H1 (cell line): ENCODE results near the gene DEUP1. TPM values are rescaled to one million over a fixed set of nuclear protein-coding genes. Genes with fewer than 3 reads are reported as not detected.

Source experiments
- CTCF ChIA-PET: fragments of 300-600 bp; sonication (Branson Sonifier 250); formaldehyde crosslinking; loops from one replicate; lab custom pipeline; 2021; ENCODE audit not compliant: partially characterized antibody; lab: Charles Lee
- POLR2A ChIA-PET: fragments of 300-600 bp; sonication (Branson Sonifier 250); formaldehyde crosslinking; loops from one replicate; lab custom pipeline; 2021; ENCODE audit warnings: inconsistent platforms; ENCODE audit not compliant: partially characterized antibody; lab: Charles Lee
- DNase-seq, 2 experiments: peaks; one replicate each; pipeline versions ENCODE4 v3.0.0 to v3.0.0-alpha.2; 2010 to 2022; ENCODE audit warnings: low spot score in 2 of 2, low read depth in 1 of 2, mixed read lengths in 1 of 2
- FAIRE-seq: peaks from 2 replicates; lab custom pipeline; 2011; peaks lifted over from hg19 to GRCh38; lab: Jason Lieb, UNC
- H2AFZ ChIP-seq: 2 replicates; pipeline ENCODE4 v1.8.1; 2012; ENCODE audit warnings: low read length, inconsistent platforms
- H2AK5ac ChIP-seq: 2 replicates; pipeline ENCODE4 v1.6.1; 2013; ENCODE audit warnings: low read depth, low read length
- H2BK120ac ChIP-seq: replicated peaks from 2 replicates; pipeline ENCODE3; 2013; ENCODE audit warnings: low read depth, low read length, inconsistent platforms
- H2BK12ac ChIP-seq: 2 replicates; pipeline ENCODE4 v1.6.1; 2013; ENCODE audit warnings: low read depth, low read length
- H2BK15ac ChIP-seq: 2 replicates; pipeline ENCODE4 v1.6.1; 2013; ENCODE audit warnings: low read length
- H2BK20ac ChIP-seq: 2 replicates; pipeline ENCODE4 v1.6.1; 2013; ENCODE audit warnings: low read length
- H2BK5ac ChIP-seq: 2 replicates; pipeline ENCODE4 v1.6.1; 2013; ENCODE audit warnings: low read depth, low read length
- H3K14ac ChIP-seq: 2 replicates; pipeline ENCODE4 v1.6.1; 2013; ENCODE audit warnings: inconsistent platforms; ENCODE audit not compliant: insufficient read length
- H3K18ac ChIP-seq: 2 replicates; pipeline ENCODE4 v1.6.1; 2013; ENCODE audit warnings: low read length; ENCODE audit errors: extremely low read depth
- H3K23ac ChIP-seq: 2 replicates; pipeline ENCODE4 v1.6.1; 2013; ENCODE audit warnings: inconsistent platforms; ENCODE audit not compliant: insufficient read length
- H3K23me2 ChIP-seq: 2 replicates; pipeline ENCODE4 v1.6.1; 2013; ENCODE audit warnings: low read depth, low read length
- H3K27ac ChIP-seq: 2 replicates; pipeline ENCODE4 v1.6.1; 2011; ENCODE audit warnings: low read depth, low read length, inconsistent platforms
- H3K27me3 ChIP-seq, 4 experiments: replicated peaks in 1 of 4; 1 replicate in 1 of 4; 2 replicates in 3 of 4; pipeline versions ENCODE4 v1.6.1 to v1.8.1; 2011 to 2013; ENCODE audit warnings: low read length in 3 of 4, mild to moderate bottlenecking in 3 of 4, inconsistent platforms in 2 of 4, mixed read lengths in 2 of 4, moderate library complexity in 1 of 4; ENCODE audit not compliant: control insufficient read depth in 3 of 4, insufficient read depth in 3 of 4; ENCODE audit errors: extremely low read depth in 1 of 4
- H3K36me3 ChIP-seq, 4 experiments: 2 replicates each; pipeline versions ENCODE4 v1.6.1 to v1.8.1; 2011 to 2013; ENCODE audit warnings: mild to moderate bottlenecking in 4 of 4, low read length in 3 of 4, moderate library complexity in 2 of 4, control low read depth in 1 of 4, inconsistent platforms in 1 of 4; ENCODE audit not compliant: insufficient read depth in 4 of 4, control insufficient read depth in 2 of 4
- H3K4ac ChIP-seq: replicated peaks from 2 replicates; pipeline ENCODE3; 2013; ENCODE audit warnings: low read length, low read depth, mixed read lengths, inconsistent platforms; ENCODE audit not compliant: insufficient read length
- H3K4me1 ChIP-seq, 4 experiments: replicated peaks in 1 of 4; 1 replicate in 1 of 4; 2 replicates in 3 of 4; pipeline versions ENCODE4 v1.6.1 to v1.8.1; 2011 to 2013; ENCODE audit warnings: low read length in 3 of 4, inconsistent platforms in 2 of 4, mixed read lengths in 1 of 4; ENCODE audit not compliant: insufficient read depth in 4 of 4, control insufficient read depth in 3 of 4
- H3K4me2 ChIP-seq, 2 experiments: 2 replicates each; pipeline versions ENCODE4 v1.6.1 to v1.8.1; 2011 to 2013; ENCODE audit warnings: low read depth in 2 of 2, low read length in 2 of 2, control low read depth in 1 of 2, inconsistent platforms in 1 of 2, mild to moderate bottlenecking in 1 of 2; ENCODE audit not compliant: insufficient read depth in 1 of 2
- H3K4me3 ChIP-seq, 4 experiments: fragments of 200-600, 300-600 bp in 1 of 4; sonication (generic), shearing (Covaris generic), sonication (Bioruptor Twin) in 1 of 4; 2 replicates each; pipeline versions ENCODE4 v1.5.1 to v1.8.1; 2011 to 2016; ENCODE audit warnings: low read length in 4 of 4, low read depth in 3 of 4, control low read depth in 2 of 4, inconsistent platforms in 2 of 4, mild to moderate bottlenecking in 2 of 4, mixed read lengths in 1 of 4, moderate library complexity in 1 of 4; ENCODE audit not compliant: insufficient read depth in 2 of 4; ENCODE audit errors: extremely low read depth in 1 of 4
- H3K56ac ChIP-seq: replicated peaks from 2 replicates; pipeline ENCODE3; 2013; ENCODE audit warnings: low read depth, mild to moderate bottlenecking, mixed read lengths, low read length, inconsistent platforms; ENCODE audit not compliant: insufficient read length
- H3K79me1 ChIP-seq: 2 replicates; pipeline ENCODE4 v1.6.1; 2013; ENCODE audit warnings: low read depth, low read length, control low read depth
- H3K79me2 ChIP-seq, 2 experiments: 2 replicates each; pipeline versions ENCODE4 v1.6.1 to v1.8.1; 2012 to 2013; ENCODE audit warnings: low read length in 2 of 2, mild to moderate bottlenecking in 2 of 2, inconsistent platforms in 1 of 2; ENCODE audit not compliant: insufficient read depth in 2 of 2, control insufficient read depth in 1 of 2
- H3K9ac ChIP-seq, 4 experiments: replicated peaks in 1 of 4; 1 replicate in 1 of 4; 2 replicates in 3 of 4; pipeline versions ENCODE4 v1.6.1 to v1.8.1; 2011 to 2013; ENCODE audit warnings: low read depth in 3 of 4, low read length in 3 of 4, control low read depth in 2 of 4, mild to moderate bottlenecking in 2 of 4, moderate library complexity in 2 of 4, inconsistent platforms in 1 of 4; ENCODE audit errors: extremely low read depth in 1 of 4
- H3K9me3 ChIP-seq, 2 experiments: 2 replicates each; pipeline versions ENCODE4 v1.6.1 to v1.8.1; 2012 to 2013; ENCODE audit warnings: mild to moderate bottlenecking in 2 of 2, moderate library complexity in 2 of 2, control low read depth in 1 of 2, inconsistent platforms in 1 of 2, low read depth in 1 of 2, low read length in 1 of 2, mixed read lengths in 1 of 2; ENCODE audit not compliant: insufficient read depth in 2 of 2
- H4K20me1 ChIP-seq, 2 experiments: replicated peaks in 1 of 2; 2 replicates each; pipeline versions ENCODE3 to v1.8.1; 2011 to 2013; ENCODE audit warnings: inconsistent platforms in 2 of 2, low read length in 2 of 2, mild to moderate bottlenecking in 1 of 2; ENCODE audit not compliant: insufficient read depth in 2 of 2, control insufficient read depth in 1 of 2
- H4K5ac ChIP-seq: 2 replicates; pipeline ENCODE4 v1.6.1; 2013; ENCODE audit warnings: low read length, low read depth, mixed read lengths, inconsistent platforms; ENCODE audit not compliant: insufficient read length
- H4K8ac ChIP-seq: 2 replicates; pipeline ENCODE4 v1.8.0; 2013; ENCODE audit warnings: mild to moderate bottlenecking, moderate library complexity, low read length, inconsistent platforms; ENCODE audit not compliant: insufficient read depth; ENCODE audit errors: extremely low read depth
- H4K91ac ChIP-seq: replicated peaks from 2 replicates; pipeline ENCODE3; 2013; ENCODE audit warnings: low read length, mixed read lengths, inconsistent platforms; ENCODE audit not compliant: insufficient read length
- BACH1 ChIP-seq: IDR thresholded peaks from 2 replicates; pipeline ENCODE4 v1.6.1; 2012; ENCODE audit warnings: low read length, improper control_type of control experiment
- CHD2 ChIP-seq: IDR thresholded peaks from 2 replicates; pipeline ENCODE4 v1.6.1; 2012; ENCODE audit warnings: low read length, improper control_type of control experiment
- GABPA ChIP-seq: IDR thresholded peaks from 2 replicates; pipeline ENCODE4 v1.6.1; 2011; ENCODE audit warnings: mild to moderate bottlenecking, low read length, moderate library complexity, borderline replicate concordance; ENCODE audit not compliant: insufficient read depth
- KDM4A ChIP-seq: IDR thresholded peaks from one replicate; pipeline ENCODE4 v1.7.1; 2012; ENCODE audit warnings: low read depth, mild to moderate bottlenecking, moderate library complexity, low read length, inconsistent platforms; ENCODE audit not compliant: severe bottlenecking
- NRF1 ChIP-seq: IDR thresholded peaks from 2 replicates; pipeline ENCODE4 v1.6.1; 2011; ENCODE audit warnings: mild to moderate bottlenecking, low read depth, low read length, improper control_type of control experiment
- PHF8 ChIP-seq: fragments of 200-600 bp; sonication (generic); conservative IDR thresholded peaks from 2 replicates; pipeline ENCODE4 v1.7.1; 2012; ENCODE audit warnings: low read depth, mild to moderate bottlenecking, inconsistent platforms, low read length, moderate library complexity
- POLR2A ChIP-seq, 2 experiments: IDR thresholded peaks; 1 replicate in 1 of 2; 2 replicates in 1 of 2; pipeline ENCODE4 v1.6.1; 2011; ENCODE audit warnings: low read depth in 2 of 2, low read length in 2 of 2, mild to moderate bottlenecking in 2 of 2; ENCODE audit errors: control extremely low read depth in 1 of 2
- RFX5 ChIP-seq: IDR thresholded peaks from 2 replicates; pipeline ENCODE4 v1.6.1; 2011; ENCODE audit warnings: low read depth, low read length, improper control_type of control experiment, borderline replicate concordance
- RNF2 ChIP-seq: fragments of 200-900, 300-1000 bp; sonication (generic); IDR thresholded peaks from 2 replicates; pipeline ENCODE4 v1.7.1; 2016; ENCODE audit warnings: borderline replicate concordance, low read depth, mild to moderate bottlenecking, antibody characterized with exemption, low read length; ENCODE audit not compliant: poor library complexity, severe bottlenecking; ENCODE audit errors: missing control alignments
- RXRA ChIP-seq: IDR thresholded peaks from 2 replicates; pipeline ENCODE4 v1.6.1; 2011; ENCODE audit warnings: low read depth, mild to moderate bottlenecking, low read length, moderate library complexity; ENCODE audit not compliant: insufficient read depth
- SAP30 ChIP-seq: fragments of 300-600 bp; sonication (generic); IDR thresholded peaks from 2 replicates; pipeline ENCODE4 v1.7.1; 2012; ENCODE audit warnings: low read length, moderate library complexity, mild to moderate bottlenecking, inconsistent platforms; ENCODE audit not compliant: insufficient read depth, insufficient replicate concordance
- SIX5 ChIP-seq: IDR thresholded peaks from 2 replicates; pipeline ENCODE4 v1.6.1; 2011; ENCODE audit warnings: mild to moderate bottlenecking, low read depth, low read length
- SP2 ChIP-seq: IDR thresholded peaks from 2 replicates; pipeline ENCODE4 v1.6.1; 2012; ENCODE audit warnings: mild to moderate bottlenecking, low read length, inconsistent platforms
- SUZ12 ChIP-seq: fragments of 200-600 bp; sonication (generic); IDR thresholded peaks from 2 replicates; pipeline ENCODE4 v1.6.1; 2012; ENCODE audit warnings: mild to moderate bottlenecking, inconsistent platforms, low read length, moderate library complexity, mixed read lengths
- TAF1 ChIP-seq: IDR thresholded peaks from 2 replicates; pipeline ENCODE4 v1.6.1; 2011; ENCODE audit warnings: mild to moderate bottlenecking, low read depth, low read length
- WGBS, 2 experiments: shearing (Covaris generic) in 1 of 2; methylation state at CpG; one replicate each; pipeline versions ENCODE4 v1.1.6 to v1.1.7; 2013 to 2015; ENCODE audit warnings: low lambda C conversion rate in 2 of 2, mixed read lengths in 2 of 2, inconsistent platforms in 1 of 2, low coverage in 1 of 2, missing lambda C conversion rate in 1 of 2; ENCODE audit not compliant: insufficient replicate concordance in 2 of 2, insufficient coverage in 1 of 2, insufficient read length in 1 of 2; ENCODE audit errors: extremely low coverage in 1 of 2, missing lambda C conversion rate in 1 of 2; 5-methylcytosine and 5-hydroxymethylcytosine counted together
- polyA plus RNA-seq, 7 experiments: library from polyadenylated mRNA; depleted of rRNA in 3 of 7; stranded (reverse) in 5 of 7; unstranded in 2 of 7; fragments of >200 nt in 5 of 7; fragments of 200-250 nt in 2 of 7; gene quantifications; 1 replicate in 5 of 7; 2 replicates in 1 of 7; 4 replicates in 1 of 7; pipeline versions ENCODE4 v1.2.1 to v1.2.3, GENCODE V29; 2011 to 2013; ENCODE audit warnings: missing spikeins in 2 of 7, mixed read lengths in 2 of 7
- total RNA-seq: library from RNA; stranded (reverse); fragmentation: NEBNext Ultra II Directional; extraction: Animal tissue kit (Norgen Biotek cat#: 25700); gene quantifications from 2 replicates; pipeline ENCODE4 v1.2.1, GENCODE V29; 2021

Gene DEUP1
- total and polyA plus RNA-seq, 2 of the 8 experiments (the other 6 are each of a cell fraction or from before 2014, with no cell fraction given), result 0.45 TPM; not detected in 1

GRCh38 chr11:93350835-93351234 is 20.3 kb downstream of the DEUP1 start:
- Histone ChIP-seq H3K9ac (no peak overlapping the region), H3K4me1 (peaks cover 2 to 11% (median 4%) of the 10 kb centered on the region in 4 experiments; a peak in 4 of 7 replicates), H2BK5ac (no peak overlapping the region), H2AFZ (no peak overlapping the region), H3K4me3 (no peak overlapping the region), H3K18ac (no peak overlapping the region), H2BK15ac (no peak overlapping the region), H3K23ac (no peak overlapping the region), H2BK20ac (no peak overlapping the region), H3K27me3 (no peaks in the 10 kb centered on the region), H2AK5ac (no peak overlapping the region), H3K79me1 (no peaks in the 10 kb centered on the region), H4K20me1 (no peaks in the 10 kb centered on the region), H3K23me2 (no peaks in the 10 kb centered on the region), H3K27ac (no peak overlapping the region), H3K14ac (no peak overlapping the region), H3K4me2 (no peak overlapping the region), H3K36me3 (no peaks in the 10 kb centered on the region), H2BK12ac (no peak overlapping the region), H3K56ac (no peak overlapping the region), H4K5ac (no peak overlapping the region), H3K9me3 (peaks cover 2 to 8% of the 10 kb centered on the region in 2 experiments; a peak in 2 of 4 replicates), H3K79me2 (no peaks in the 10 kb centered on the region), H2BK120ac (no peak overlapping the region), H4K8ac (no peak overlapping the region), H3K4ac (no peak overlapping the region), H4K91ac (no peak overlapping the region)
- 83% methylated on average over 6 of the region's 6 CpGs; no CpG with 5 or more reads in 1 of the 2 experiments for WGBS, 2 experiments
- POLR2A ChIA-PET, result no interaction called here
- no peak for DNase-seq
- CTCF ChIA-PET, result interaction anchor here (3.4 kb wide), 1 partner anchor 9 kb away, joined by 10 read pairs; no protein-coding TSS in a partner anchor
- FAIRE-seq, result no peak
- TF ChIP-seq CHD2 (no peak), SIX5 (no peak), KDM4A (no peak), PHF8 (no peak), NRF1 (no peak), POLR2A (IDR thresholded peaks at IDR 0.05; ENCODE audit: control extremely low read depth in 1 of 2, low read depth in 2 of 2, low read length in 2 of 2) (no peak), RFX5 (no peak), BACH1 (no peak), SAP30 (no peak), RNF2 (no peak), SUZ12 (no peak), RXRA (no peak), GABPA (no peak), SP2 (no peak), TAF1 (no peak)
